ENCODE results near the gene KCNAB1. TPM values are rescaled to one million over a fixed set of nuclear protein-coding genes. Genes with fewer than 3 reads are reported as not detected.

Gene KCNAB1
- total and polyA plus RNA-seq, 10 of the 15 experiments (the other 5 are each of a cell fraction or from before 2014, with no cell fraction given), result 0.11 to 0.69 (median 0.43) TPM; not detected in 6

GRCh38 chr3:156305672-156306071 is 185.3 kb downstream of the KCNAB1 start:
- 35% methylated on average over 1 of the region's 1 CpG for WGBS (ENCODE audit: insufficient coverage, insufficient replicate concordance, low lambda C conversion rate, missing lambda C conversion rate)
- Histone ChIP-seq H3K79me2 (ENCODE audit: control insufficient read depth, insufficient read depth, low read length) (no peaks in the 10 kb centered on the region), H3K4me1 (ENCODE audit: control insufficient read depth, insufficient read depth, low read length) (no peaks in the 10 kb centered on the region), H3K4me2 (ENCODE audit: control insufficient read depth, insufficient read depth) (no peak overlapping the region), H3K9me3 (replicated peaks; ENCODE audit: control insufficient read depth, insufficient read depth, low read length) (no peaks in the 10 kb centered on the region), H2AFZ (ENCODE audit: control insufficient read depth, low read depth, low read length) (no peak overlapping the region), H3K36me3 (ENCODE audit: control insufficient read depth in 2 of 2, insufficient read depth in 2 of 2, low read length in 1 of 2) (no peaks in the 10 kb centered on the region), H3K9ac (ENCODE audit: control insufficient read depth, insufficient read depth, low read length) (no peak overlapping the region), H3K4me3 (no peak overlapping the region), H4K20me1 (ENCODE audit: control insufficient read depth, insufficient read depth) (no peaks in the 10 kb centered on the region), H3K27me3 (replicated peaks in 1 of 2; ENCODE audit: control insufficient read depth in 2 of 2, insufficient read depth in 2 of 2, low read length in 1 of 2) (peaks cover 0 to 2% of the 10 kb centered on the region in 2 experiments; a peak in 1 of 4 replicates), H3K27ac (ENCODE audit: control insufficient read depth, insufficient read depth) (no peak overlapping the region)
- ATAC-seq (no peak), DNase-seq (ENCODE audit: low read depth, low spot score) (no peak), FAIRE-seq (no peak)
- in situ Hi-C loops (cut with MboI) (no loop called here), intact Hi-C loops (cut with micrococcal nuclease; ENCODE audit: unreplicated experiment) (no loop called here)
- CTCF ChIA-PET, result no interaction called here
- TF ChIP-seq CEBPZ (IDR thresholded peaks at IDR 0.05; ENCODE audit: low read depth, low read length), result no peak
- no peak for TF ChIP-seq HCFC1 (IDR thresholded peaks at IDR 0.05; ENCODE audit: low read length)
- TF ChIP-seq MYC (IDR thresholded peaks at IDR 0.05; ENCODE audit: insufficient read depth, insufficient read length, insufficient replicate concordance, low read length, severe bottlenecking), result no peak
- no peak for TF ChIP-seq IRF3 (IDR thresholded peaks at IDR 0.05)
- no peak for TF ChIP-seq SRF (IDR thresholded peaks at IDR 0.05; ENCODE audit: low read depth in 2 of 2, low read length in 2 of 2)
- TF ChIP-seq FOS (IDR thresholded peaks at IDR 0.05; ENCODE audit: borderline replicate concordance, extremely low read depth, insufficient read length), result no peak
- no peak for TF ChIP-seq NFIC (IDR thresholded peaks at IDR 0.05; ENCODE audit: low read depth, low read length)
- TF ChIP-seq, protein P1, sequence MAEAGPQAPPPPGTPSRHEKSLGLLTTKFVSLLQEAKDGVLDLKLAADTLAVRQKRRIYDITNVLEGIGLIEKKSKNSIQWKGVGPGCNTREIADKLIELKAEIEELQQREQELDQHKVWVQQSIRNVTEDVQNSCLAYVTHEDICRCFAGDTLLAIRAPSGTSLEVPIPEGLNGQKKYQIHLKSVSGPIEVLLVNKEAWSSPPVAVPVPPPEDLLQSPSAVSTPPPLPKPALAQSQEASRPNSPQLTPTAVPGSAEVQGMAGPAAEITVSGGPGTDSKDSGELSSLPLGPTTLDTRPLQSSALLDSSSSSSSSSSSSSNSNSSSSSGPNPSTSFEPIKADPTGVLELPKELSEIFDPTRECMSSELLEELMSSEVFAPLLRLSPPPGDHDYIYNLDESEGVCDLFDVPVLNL (IDR thresholded peaks at IDR 0.05; ENCODE audit: low read depth, low read length), result no peak
- no peak for TF ChIP-seq RUNX3 (IDR thresholded peaks at IDR 0.05; ENCODE audit: low read length)
- RAD21 ChIA-PET (ENCODE audit: unreplicated experiment), result no interaction called here
- POLR2A ChIA-PET, result no interaction called here
- BruUV-seq (replicated peaks), result no TSS peak
- SMC1A ChIA-PET (ENCODE audit: uncharacterized antibody, unreplicated experiment), result no interaction called here
